Fibroblast of the aortic adventitia (primary cell): ENCODE measurements around the gene SPATA46. TPM values are rescaled to one million over a fixed set of nuclear protein-coding genes. Genes with fewer than 3 reads are reported as not detected.

Experiments
- DNase-seq: peaks from one replicate; pipeline ENCODE4 v3.0.0-alpha.2; 2010; ENCODE audit warnings: low read depth
- H3K4me3 ChIP-seq: 2 replicates; pipeline ENCODE4 v1.5.1; 2011; ENCODE audit warnings: low read depth, mild to moderate bottlenecking, control low read depth, low read length, moderate library complexity
- CTCF ChIP-seq: IDR thresholded peaks from 2 replicates; pipeline ENCODE4 v1.5.1; 2011; ENCODE audit warnings: mild to moderate bottlenecking, low read length, control low read depth, inconsistent platforms; ENCODE audit not compliant: insufficient read depth
- total RNA-seq: library from RNA; depleted of rRNA; stranded (reverse); fragments of >200 nt; gene quantifications from 2 replicates; pipeline ENCODE4 v1.2.3, GENCODE V29; 2012; ENCODE audit warnings: low replicate concordance

SPATA46 gene
- total RNA-seq, 1 donor, result not detected

GRCh38 chr1:162416909-162417308 lies 40.3 kb upstream of the SPATA46 start:
- no peak for TF ChIP-seq CTCF
- no peak overlapping the region for H3K4me3 ChIP-seq
- no peak for DNase-seq

DNA sequence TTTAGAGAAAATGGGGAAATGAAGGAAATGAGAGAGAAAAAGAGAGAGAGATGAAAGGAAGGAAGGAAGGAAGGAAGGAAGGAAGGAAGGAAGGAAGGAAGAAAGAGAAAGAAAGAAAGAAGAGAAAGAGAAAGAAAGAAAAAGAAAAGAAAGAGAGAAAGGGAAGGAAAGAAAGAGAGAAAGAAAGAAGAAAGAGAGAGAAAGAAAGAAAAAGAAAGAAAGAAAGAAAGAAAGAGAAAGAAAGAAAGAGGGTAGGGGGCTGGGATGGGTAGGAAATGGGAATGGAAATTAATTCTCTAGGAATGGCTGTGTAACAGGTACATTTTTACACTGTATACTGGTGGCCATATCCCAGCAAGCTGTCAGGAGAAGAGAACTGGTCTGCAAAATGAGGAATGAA lies 39.6 kb upstream of the SPATA46 start:
- TF ChIP-seq CTCF, result no peak
- H3K4me3 ChIP-seq, result no peak overlapping the region

GRCh38 chr1:162412002-162412401 lies 35.3 kb upstream of the SPATA46 start, which contains the start of gene SH2D1B:
Gene SH2D1B (minus strand): TSS chr1:162412136. CDS start chr1:162412016, 120 bp downstream.
- DNase-seq, result no peak
- no peak for TF ChIP-seq CTCF
- H3K4me3 ChIP-seq, result no peak within 1 kb of the TSS

More for the DNA sequence above, 39.6 kb upstream of the SPATA46 start:
- DNase-seq, result no peak

- no peak for TF ChIP-seq CTCF
- no peak for DNase-seq
- H3K4me3 ChIP-seq, result no peak overlapping the region
Observed at GRCh38 chr1:162407539-162407938, 30.9 kb upstream of the SPATA46 start.

DNA sequence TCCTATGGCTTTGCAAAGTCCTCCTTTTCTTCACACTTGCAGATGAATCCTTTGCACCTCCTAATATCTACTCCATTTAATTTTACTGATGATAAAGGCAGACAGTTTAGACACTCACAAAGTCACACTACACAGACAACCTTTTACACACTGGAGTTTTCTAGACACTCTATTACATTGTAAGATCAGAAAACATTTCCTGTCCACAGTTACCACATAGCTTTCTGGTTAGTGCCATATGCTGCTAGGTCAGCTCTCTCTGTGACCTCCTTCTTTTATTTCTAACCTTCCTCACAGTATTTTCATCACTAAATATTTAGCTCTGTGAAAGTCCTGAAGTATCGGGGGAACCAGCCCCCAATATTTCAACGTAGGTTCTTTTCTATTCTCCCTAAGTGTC lies 30.2 kb upstream of the SPATA46 start:
- no peak overlapping the region for H3K4me3 ChIP-seq
- TF ChIP-seq CTCF, result no peak
- DNase-seq, result no peak

DNA sequence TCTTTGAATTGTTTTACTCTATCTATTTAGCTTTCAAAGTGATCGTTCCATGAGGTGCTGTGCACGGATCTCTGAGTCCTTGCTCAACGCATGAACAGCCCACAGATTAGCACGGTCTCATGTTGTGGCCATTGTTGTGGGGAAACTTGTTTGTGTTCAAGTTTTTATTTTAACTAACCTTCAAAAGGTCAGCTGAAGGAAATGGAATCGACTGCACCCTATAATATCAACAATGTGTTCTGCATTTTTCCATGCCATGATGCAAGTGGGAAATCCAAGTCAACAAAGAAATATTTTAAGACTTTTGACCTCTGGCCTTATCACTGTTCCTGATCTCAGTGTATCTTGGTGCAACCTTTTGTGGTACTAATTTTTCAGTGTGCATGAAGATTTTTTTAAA lies 29.1 kb upstream of the SPATA46 start:
- no peak for TF ChIP-seq CTCF
- H3K4me3 ChIP-seq, result no peak overlapping the region
- DNase-seq, result no peak

GRCh38 chr1:162404550-162405160 lies 28.0 kb upstream of the SPATA46 start:
- no peak for TF ChIP-seq CTCF
- H3K4me3 ChIP-seq, result no peak overlapping the region
- peak; percentile 91 for DNase-seq
